ENCODE results near the gene DBNDD1. TPM values are rescaled to one million over a fixed set of nuclear protein-coding genes. Genes with fewer than 3 reads are reported as not detected.
A peak's percentile ranks its signal among the peaks of the same experiment; 100 is the strongest.

Gene DBNDD1
- total RNA-seq, 2 experiments from 2014 or later = 0.52 to 0.96 TPM

DNA sequence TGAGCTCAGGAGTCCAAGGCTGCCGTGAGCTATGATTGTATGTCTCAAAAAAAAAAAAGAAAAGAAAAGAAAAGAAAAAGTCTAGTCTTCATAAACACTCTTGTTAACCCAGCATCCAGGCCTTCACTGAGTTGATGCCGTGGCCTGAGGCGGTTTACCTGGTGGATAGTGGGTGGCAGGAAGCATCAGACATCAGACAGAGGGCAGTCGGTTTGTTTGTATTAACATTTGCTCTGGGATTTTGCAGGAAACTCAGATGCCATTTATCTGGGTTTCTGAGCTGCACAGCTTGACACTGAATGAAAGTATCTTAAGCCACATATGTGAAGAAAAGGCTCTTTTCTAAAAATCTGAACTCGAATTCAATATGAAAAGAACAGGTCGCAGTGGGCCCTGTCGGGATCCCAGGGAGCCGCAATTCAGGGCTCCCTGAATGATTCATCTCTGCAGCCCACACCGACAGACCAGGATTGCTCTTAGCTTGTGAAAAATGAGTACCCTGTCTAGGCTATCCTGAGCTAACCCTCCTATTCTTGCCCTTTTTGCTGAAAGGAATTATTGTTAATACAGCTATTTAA, 1.1 kb upstream of the DBNDD1 start:
- H3K27me3 Mint-ChIP-seq = peaks cover 7% of the 10 kb centered on the region
- TF ChIP-seq CTCF (IDR thresholded peaks at IDR 0.05) = no peak
- peaks cover 4% of the 10 kb centered on the region for H3K9me3 Mint-ChIP-seq
- POLR2A ChIA-PET = interaction anchor here (1.0 to 1.4 kb wide), 2 partner anchors 12 to 23 kb away, joined by 3 read pairs; no protein-coding TSS in a partner anchor
- H3K36me3 Mint-ChIP-seq (ENCODE audit: low read depth) = peaks cover 2% of the 10 kb centered on the region
- ATAC-seq (no peak), DNase-seq (no peak)
- CTCF ChIA-PET = interaction anchor here (0.9 to 2.0 kb wide), 5 partner anchors 9 to 62 kb away, joined by 3 to 8 read pairs (median 3); no protein-coding TSS in a partner anchor
- H3K27ac Mint-ChIP-seq = no peak overlapping the region
- peaks cover 11% of the 10 kb centered on the region for H3K4me1 Mint-ChIP-seq (ENCODE audit: low read depth)
- H3K4me3 Mint-ChIP-seq = peak overlapping the region; percentile 54
- intact Hi-C loops (cut with micrococcal nuclease) = no loop called here

DNA sequence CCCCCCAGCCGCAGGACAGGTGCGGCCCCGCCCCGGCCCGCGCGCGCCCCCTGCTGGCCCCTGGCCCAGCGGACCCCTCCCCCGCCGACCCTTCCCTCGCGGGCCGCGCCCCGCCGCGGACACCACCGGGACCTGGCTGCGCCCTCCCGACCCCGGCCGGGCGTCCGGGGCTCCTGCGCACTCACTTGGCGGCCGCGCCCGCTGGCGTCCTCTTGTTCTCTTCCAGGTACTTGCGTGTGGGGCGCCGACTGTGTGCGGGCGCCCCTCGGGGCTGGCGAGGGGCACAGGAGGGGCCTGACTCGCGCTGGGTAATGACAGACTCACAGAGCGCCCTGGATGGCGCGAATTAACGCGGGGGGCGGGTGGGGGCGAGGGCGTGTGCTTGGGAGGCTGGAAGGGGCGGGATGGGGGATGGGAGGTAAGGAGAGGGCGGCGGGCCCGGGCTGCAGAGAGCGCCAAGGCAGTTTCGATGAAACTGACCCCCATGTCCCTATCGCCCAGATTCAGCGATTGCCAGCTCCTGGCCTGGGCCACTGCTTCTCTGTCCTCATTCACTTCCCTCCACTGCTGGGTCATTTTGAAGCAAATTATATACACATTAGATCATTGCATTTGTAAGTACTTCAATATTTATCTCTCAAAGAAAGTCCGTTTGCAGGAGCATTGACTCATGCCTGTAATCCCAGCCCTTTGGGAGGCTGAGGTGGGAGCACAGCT, 445 bp upstream of the DBNDD1 start:
- Mint-ChIP-seq H3K9me3 (peaks cover 4% of the 10 kb centered on the region), H3K4me1 (ENCODE audit: low read depth) (peaks cover 11% of the 10 kb centered on the region), H3K27me3 (peaks cover 7% of the 10 kb centered on the region), H3K4me3 (peak overlapping the region; percentile 54), H3K27ac (no peak overlapping the region), H3K36me3 (ENCODE audit: low read depth) (peaks cover 2% of the 10 kb centered on the region)
- TF ChIP-seq CTCF (IDR thresholded peaks at IDR 0.05) = peak; percentile 41
- DNase-seq = peak; percentile 35
- ChIA-PET CTCF (interaction anchor here (0.9 to 2.0 kb wide), 7 partner anchors 9 to 62 kb away, joined by 3 to 8 read pairs (median 3); no protein-coding TSS in a partner anchor), POLR2A (interaction anchor here (1.0 kb wide), 1 partner anchor 22 kb away, joined by 3 read pairs; no protein-coding TSS in a partner anchor)
- peak; percentile 47 for ATAC-seq
- intact Hi-C loops (cut with micrococcal nuclease) = no loop called here

GRCh38 chr16:90018297-90018651, 982 bp downstream of the DBNDD1 start:
- intact Hi-C loops (cut with micrococcal nuclease) = no loop called here

GRCh38 chr16:90016339-90016950, 2.8 kb downstream of the DBNDD1 start:
- Mint-ChIP-seq H3K27me3 (peaks cover 9% of the 10 kb centered on the region), H3K4me3 (no peak overlapping the region), H3K27ac (no peak overlapping the region), H3K9me3 (no peaks in the 10 kb centered on the region), H3K36me3 (ENCODE audit: low read depth) (no peaks in the 10 kb centered on the region), H3K4me1 (ENCODE audit: low read depth) (peaks cover 4% of the 10 kb centered on the region)
- intact Hi-C loops (cut with micrococcal nuclease) = no loop called here
- ATAC-seq = no peak
- POLR2A ChIA-PET = no interaction called here
- no peak for TF ChIP-seq CTCF (IDR thresholded peaks at IDR 0.05)
- no peak for DNase-seq
- CTCF ChIA-PET = no interaction called here

More at GRCh38 chr16:90018297-90018651, 982 bp downstream of the DBNDD1 start:
- H3K36me3 Mint-ChIP-seq (ENCODE audit: low read depth) = peaks cover 2% of the 10 kb centered on the region
- H3K27me3 Mint-ChIP-seq = peaks cover 9% of the 10 kb centered on the region
- POLR2A ChIA-PET = no interaction called here
- DNase-seq (no peak), ATAC-seq (no peak)
- peak overlapping the region; percentile 62 for H3K4me3 Mint-ChIP-seq
- TF ChIP-seq CTCF (IDR thresholded peaks at IDR 0.05) = no peak
- peaks cover 4% of the 10 kb centered on the region for H3K9me3 Mint-ChIP-seq
- H3K27ac Mint-ChIP-seq = no peak overlapping the region
- peaks cover 11% of the 10 kb centered on the region for H3K4me1 Mint-ChIP-seq (ENCODE audit: low read depth)
- CTCF ChIA-PET = interaction anchor here (1.8 kb wide), 1 partner anchor 19 kb away, joined by 5 read pairs; no protein-coding TSS in a partner anchor
